Esophagus muscularis mucosa (tissue), 3 donors: ENCODE data around the gene C16orf95.

Experiments used
- CTCF ChIP-seq, 3 experiments: fragments of 200-600 bp in 2 of 3; fragments of 450-650 bp in 1 of 3; sonication (generic) in 2 of 3; IDR thresholded peaks; one replicate each; pipeline ENCODE4 v1.5.1; 2017 to 2019; ENCODE audit warnings: antibody characterized with exemption in 3 of 3, mild to moderate bottlenecking in 2 of 3, moderate library complexity in 1 of 3
- POLR2A ChIP-seq: fragments of 450-650 bp; IDR thresholded peaks from one replicate; pipeline ENCODE4 v1.6.1; 2017; ENCODE audit warnings: antibody characterized with exemption, moderate library complexity, mild to moderate bottlenecking, low read depth
- POLR2AphosphoS5 ChIP-seq, 2 donors: sonication (generic); formaldehyde crosslinking; IDR thresholded peaks; one replicate each; pipeline ENCODE4 v1.6.1; 2017; ENCODE audit warnings: antibody characterized with exemption in 2 of 2

GRCh38 chr16:87365021-87365713, 48.0 kb upstream of the C16orf95 start:
- TF ChIP-seq CTCF (IDR thresholded peaks at IDR 0.05) (no peak), POLR2AphosphoS5 (IDR thresholded peaks at IDR 0.05) (no peak), POLR2A (no peak)
